NCI-H2029 treated with DMSO at 0.1 percent for 48 hours (cell line): ENCODE measurements around the gene PRKG1.
"Not testable (repeated sequence)": the region's sequence is repeated elsewhere in the genome, so short reads cannot be mapped to it uniquely, and the experiment has no call there.

ENCODE experiments used
- DNase-seq: peaks from one replicate; lab custom pipeline; 2025; lab: John Stamatoyannopoulos, UW

Gene PRKG1

GRCh38 chr10:51427758-51428157 lies 353.5 kb downstream of the PRKG1 start:
- no peak for DNase-seq

GRCh38 chr10:51430506-51430905 lies 356.2 kb downstream of the PRKG1 start:
- no peak for DNase-seq

- DNase-seq: no peak
Observed at GRCh38 chr10:51433949-51434475, 359.7 kb downstream of the PRKG1 start.

GRCh38 chr10:51436805-51437204 lies 362.5 kb downstream of the PRKG1 start:
- no peak for DNase-seq

GRCh38 chr10:51439645-51440044 lies 365.4 kb downstream of the PRKG1 start:
- no peak for DNase-seq

GRCh38 chr10:51445588-51445987 lies 371.3 kb downstream of the PRKG1 start:
- DNase-seq: no peak

- no peak for DNase-seq
Observed at GRCh38 chr10:51447119-51447518, 372.8 kb downstream of the PRKG1 start.

- not testable (repeated sequence) for DNase-seq
Observed at GRCh38 chr10:51455762-51456161, 381.5 kb downstream of the PRKG1 start.

GRCh38 chr10:51459476-51459875 lies 385.2 kb downstream of the PRKG1 start:
- DNase-seq: no peak

GRCh38 chr10:51462076-51462779 lies 387.9 kb downstream of the PRKG1 start:
- no peak for DNase-seq

- DNase-seq: no peak
Observed at GRCh38 chr10:51468424-51468823, 394.1 kb downstream of the PRKG1 start.

GRCh38 chr10:51469686-51470085 lies 395.4 kb downstream of the PRKG1 start:
- DNase-seq: no peak

GRCh38 chr10:51471271-51471670 lies 397.0 kb downstream of the PRKG1 start:
- DNase-seq: no peak

GRCh38 chr10:51472154-51472553 lies 397.9 kb downstream of the PRKG1 start:
- no peak for DNase-seq

- no peak for DNase-seq
Observed at GRCh38 chr10:51479711-51480110, 405.4 kb downstream of the PRKG1 start.

- no peak for DNase-seq
Observed at GRCh38 chr10:51485668-51486067, 411.4 kb downstream of the PRKG1 start.

GRCh38 chr10:51487576-51487975 lies 413.3 kb downstream of the PRKG1 start:
- no peak for DNase-seq

GRCh38 chr10:51488766-51489408 lies 414.6 kb downstream of the PRKG1 start:
- no peak for DNase-seq

- no peak for DNase-seq
Observed at GRCh38 chr10:51498424-51498823, 424.1 kb downstream of the PRKG1 start.

- DNase-seq: no peak
Observed at GRCh38 chr10:51501396-51501795, 427.1 kb downstream of the PRKG1 start.

GRCh38 chr10:51502124-51502523 lies 427.8 kb downstream of the PRKG1 start:
- no peak for DNase-seq

GRCh38 chr10:51503378-51503777 lies 429.1 kb downstream of the PRKG1 start:
- DNase-seq: no peak

GRCh38 chr10:51507476-51507875 lies 433.2 kb downstream of the PRKG1 start:
- DNase-seq: no peak

- DNase-seq: no peak
Observed at GRCh38 chr10:51508156-51508555, 433.9 kb downstream of the PRKG1 start.
